GM21447 (cell line): ENCODE results near the gene RAB40B.

ENCODE experiments used
- ATAC-seq: cut with Tn5 transposase; IDR thresholded peaks from one replicate; pipeline ENCODE4 v1.9.1; 2021; ENCODE audit not compliant: unreplicated experiment

Gene RAB40B

DNA sequence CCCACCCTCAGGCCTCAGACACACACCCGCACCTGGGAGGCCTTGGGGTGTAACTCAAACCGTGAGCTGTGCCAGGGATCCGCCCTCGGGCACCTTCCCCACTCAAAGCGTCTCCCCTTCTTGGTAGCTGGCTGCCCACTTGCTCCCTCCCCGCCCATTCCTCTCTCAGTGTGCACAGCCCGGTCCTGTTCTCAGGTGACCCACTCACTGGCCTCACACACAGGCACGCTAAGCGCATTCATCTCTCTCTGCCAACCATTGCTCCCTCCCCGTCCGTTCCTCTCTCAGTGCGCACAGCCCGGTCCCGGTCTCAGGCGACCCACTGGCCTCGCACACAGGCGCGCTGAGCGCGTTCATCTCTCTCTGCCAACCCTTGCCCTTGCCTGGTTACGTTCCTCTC is 71.1 kb downstream of the RAB40B start:
- ATAC-seq = no peak

DNA sequence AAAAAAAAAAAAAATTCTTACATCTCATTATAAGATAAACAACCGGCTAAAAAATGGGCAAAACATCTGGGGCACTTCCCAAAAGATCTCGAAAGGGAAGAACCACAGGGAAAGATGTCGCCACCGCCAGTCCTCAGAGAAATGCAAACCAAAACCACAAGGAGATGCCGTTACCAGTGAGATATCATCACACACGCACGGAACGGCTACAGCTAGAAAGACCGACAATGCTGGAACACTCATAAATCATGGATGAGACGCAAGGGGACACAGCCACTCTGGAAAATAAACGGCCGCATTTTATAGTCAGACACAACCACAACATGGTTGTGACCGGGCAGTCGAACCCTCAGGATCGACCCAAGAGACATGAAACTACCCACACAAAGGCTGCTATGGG is 74.8 kb downstream of the RAB40B start:
- no peak for ATAC-seq

DNA sequence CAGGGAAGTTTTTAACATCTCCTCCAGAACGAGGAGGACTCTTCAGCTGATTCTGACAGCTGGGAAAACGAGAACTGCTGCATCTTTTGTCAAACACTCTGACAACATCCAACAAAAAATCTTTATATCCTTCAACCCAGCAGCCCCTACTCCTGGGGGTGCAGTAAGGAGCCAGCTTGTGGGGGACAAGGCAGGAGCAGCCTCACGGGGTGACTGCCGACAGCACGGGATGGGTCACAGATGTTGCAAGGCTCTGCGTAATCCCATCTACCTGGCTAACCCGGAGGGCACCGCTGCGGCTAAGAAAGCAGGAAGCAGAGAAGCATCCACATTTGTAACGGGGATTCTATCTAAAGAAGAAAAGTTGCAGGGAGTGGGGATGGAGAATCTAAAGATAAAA is 78.9 kb downstream of the RAB40B start:
- no peak for ATAC-seq

DNA sequence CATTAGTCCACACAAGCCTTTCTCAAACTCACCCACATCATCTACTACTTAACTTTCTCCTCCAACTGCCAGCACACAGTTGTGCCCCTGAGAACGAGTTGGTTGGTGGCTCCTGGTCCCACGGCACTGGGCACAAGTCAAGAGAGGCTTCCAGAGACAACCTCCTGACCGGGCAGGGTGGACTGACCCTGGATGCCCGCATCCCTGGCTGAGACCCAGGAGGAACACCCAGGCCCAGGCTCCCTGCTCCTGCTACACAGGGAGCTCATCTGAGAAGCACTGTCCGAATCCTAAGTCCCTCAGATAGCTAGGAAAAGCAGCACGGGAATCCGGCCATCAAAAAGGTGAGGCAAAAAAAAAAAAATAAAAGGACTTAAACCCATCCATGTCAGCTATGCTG is 79.3 kb downstream of the RAB40B start:
- ATAC-seq = no peak

DNA sequence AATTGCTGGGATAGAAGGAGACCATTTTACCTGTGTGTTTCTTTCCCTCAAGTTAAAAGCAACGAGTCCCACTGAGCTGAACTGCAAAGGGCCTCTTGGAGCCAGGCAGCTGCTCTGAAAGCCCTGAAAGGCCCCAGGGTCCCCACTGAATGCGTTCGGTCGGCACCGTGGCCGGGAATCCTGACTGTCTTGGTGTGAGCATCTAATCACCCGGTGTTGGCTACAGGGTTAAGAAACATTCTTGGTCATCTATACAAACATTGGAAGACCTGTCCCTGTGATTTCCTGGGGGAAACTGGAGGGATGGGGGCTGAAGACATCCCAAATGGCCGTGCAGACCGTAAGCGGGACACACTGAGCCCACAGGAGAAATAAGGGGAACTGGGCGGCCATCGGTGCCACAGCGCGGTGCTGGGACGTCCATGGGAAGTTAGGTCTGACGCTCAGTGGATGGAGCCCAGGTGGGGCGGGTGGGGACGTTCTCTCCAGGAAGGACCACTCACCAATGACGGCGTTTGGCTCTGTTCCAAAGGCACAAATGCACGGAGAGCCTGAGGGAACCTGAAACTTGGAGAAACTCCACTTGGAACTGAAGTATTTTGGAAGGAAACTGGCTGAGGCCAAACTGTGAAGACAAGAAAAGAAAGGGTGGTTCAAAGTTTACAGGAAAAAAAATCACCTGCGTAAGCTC is 82.3 kb downstream of the RAB40B start:
- no peak for ATAC-seq

DNA sequence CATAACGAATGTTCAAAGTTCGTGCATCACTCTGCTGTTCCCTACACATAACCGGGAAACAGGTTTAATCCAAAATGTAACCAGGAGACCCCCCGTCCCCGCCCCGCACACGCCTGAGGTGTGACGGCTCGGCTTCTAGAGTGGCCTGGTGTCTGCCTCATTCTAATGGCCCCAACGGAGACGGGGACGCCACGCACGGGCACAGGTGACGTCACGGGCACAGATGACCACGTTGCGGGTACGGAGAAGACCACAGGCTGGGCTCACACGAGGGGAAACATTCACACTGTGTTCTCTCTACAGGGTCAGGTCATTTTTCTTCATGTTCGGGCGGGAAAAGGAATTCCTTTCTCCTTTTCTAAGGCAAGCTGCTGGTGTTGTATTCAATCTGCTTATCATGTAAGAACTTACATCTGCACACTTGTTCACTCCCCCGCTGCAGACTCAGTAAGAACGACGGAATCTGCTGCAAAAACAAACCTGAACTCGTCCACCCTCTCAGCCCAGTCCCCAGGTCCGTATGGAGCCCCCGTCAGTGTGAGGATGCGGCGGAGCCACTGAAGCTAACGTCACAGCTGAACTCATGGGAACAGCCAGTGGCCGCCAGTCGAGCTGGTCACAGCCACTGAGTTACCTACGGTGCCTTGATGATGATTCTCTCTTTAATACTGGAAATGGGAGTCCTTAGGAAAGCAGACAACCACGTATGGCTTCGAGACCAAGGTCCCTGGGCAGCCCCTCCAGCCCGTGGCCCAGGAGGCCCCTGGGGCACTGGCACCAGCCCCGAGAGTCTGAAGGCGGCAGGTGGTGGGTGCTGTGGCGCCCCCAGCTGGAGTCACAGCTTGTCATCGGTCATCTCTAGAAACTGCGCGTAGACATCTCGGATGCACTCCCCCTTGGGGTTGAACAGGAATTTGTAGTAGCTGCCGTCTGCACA is 83.1 kb downstream of the RAB40B start:
- no peak for ATAC-seq

DNA sequence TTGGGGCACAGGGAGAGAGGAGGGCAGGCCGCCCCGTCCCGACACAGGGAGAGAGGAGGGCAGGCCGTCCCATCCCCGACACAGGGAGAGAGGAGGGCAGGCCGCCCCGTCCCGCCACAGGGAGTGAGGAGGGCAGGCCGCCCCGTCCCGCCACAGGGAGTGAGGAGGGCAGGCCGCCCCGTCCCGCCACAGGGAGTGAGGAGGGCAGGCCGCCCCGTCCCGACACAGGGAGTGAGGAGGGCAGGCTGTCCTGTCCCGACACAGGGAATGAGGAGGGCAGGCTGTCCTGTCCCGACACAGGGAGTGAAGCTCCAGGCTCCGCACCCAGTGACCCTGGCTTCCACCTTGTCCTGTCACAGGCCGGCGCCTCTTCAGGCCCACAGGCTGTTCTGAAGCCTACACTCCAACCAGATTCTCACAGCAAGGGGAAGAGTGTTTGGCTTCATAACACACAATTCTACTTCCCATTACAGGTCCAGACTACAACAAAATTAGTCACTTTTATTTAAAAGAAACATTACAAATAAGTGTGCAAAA is 84.3 kb downstream of the RAB40B start:
- no peak for ATAC-seq

DNA sequence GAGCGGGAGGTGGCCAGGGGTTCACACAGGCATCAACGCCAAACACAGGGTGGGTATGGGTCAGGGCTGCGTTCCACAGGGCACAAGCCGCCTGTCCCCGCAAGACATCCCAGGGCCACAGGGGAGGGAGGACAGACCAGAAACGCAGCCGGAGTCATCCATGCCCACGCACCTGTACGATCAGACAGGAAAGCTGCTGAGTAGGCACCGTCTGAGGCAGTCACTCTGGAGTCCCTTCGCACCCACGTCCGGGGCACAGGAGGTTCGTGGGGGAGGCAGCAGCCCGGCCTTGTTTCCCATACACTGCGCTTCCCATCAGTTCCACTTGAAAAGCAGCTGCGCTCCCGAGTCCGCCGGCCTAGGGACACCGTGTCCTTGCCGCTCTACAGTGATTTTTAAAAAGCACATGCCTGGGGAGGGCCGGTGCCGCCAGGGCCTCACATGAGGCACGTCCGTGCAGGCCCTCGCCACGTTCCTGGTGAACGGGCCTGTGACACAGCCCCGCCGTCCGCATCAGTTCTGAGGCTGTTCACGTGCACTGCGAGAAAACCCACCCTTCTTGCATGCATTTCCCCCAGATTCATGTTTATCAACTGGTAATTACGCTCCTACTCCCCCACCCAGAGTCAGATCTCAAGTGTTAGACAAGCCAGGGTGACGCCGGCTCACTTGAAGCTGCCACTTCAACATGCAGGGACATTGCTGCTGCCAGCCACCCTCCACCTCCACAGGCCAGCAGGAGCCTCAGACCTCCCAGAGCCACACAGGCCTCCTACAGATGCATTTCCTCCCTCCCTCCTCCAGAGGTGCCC is 85.0 kb downstream of the RAB40B start:
- ATAC-seq = no peak

DNA sequence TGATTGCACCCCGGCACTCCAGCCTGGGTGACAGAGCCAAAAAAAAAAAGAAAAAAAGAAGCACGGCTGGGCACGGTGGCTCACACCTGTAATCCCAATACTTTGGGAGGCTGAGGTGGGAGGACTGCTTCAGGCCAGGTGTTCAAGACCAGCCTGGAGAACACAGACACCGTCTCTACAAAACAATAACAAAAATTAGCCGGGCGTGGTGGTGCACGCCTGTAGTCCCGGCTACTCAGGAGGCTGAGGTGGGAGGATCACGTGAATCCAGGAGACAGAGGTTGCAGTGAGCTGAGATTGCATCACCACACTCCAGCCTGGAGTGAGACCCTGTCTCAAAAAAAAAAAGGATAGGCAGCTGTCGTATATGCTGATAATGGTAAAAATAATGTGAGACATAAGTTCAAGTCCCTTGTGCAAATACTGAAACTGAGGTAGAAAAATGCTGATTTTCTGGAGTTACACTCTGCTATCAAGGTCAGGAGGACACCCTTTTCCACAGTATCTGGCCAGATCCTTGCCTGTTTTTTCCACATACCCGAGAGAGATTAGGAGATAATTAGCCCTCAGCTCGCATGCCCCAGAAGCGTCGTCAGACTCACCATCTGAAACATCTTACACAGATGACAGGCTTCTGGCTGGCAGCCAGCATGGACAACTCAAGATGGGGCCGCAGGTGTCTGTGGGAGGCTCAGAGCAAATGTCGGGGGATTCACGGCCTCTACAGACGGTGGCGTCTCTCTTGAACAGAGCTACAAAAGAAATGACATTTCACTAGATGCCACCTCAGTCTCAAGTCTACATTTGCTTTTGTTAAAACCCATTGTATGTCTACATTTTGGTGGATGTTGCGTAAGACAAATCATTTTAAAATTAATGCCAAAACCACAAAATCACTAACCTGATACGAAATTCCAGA is 87.1 kb downstream of the RAB40B start:
- ATAC-seq = no peak

DNA sequence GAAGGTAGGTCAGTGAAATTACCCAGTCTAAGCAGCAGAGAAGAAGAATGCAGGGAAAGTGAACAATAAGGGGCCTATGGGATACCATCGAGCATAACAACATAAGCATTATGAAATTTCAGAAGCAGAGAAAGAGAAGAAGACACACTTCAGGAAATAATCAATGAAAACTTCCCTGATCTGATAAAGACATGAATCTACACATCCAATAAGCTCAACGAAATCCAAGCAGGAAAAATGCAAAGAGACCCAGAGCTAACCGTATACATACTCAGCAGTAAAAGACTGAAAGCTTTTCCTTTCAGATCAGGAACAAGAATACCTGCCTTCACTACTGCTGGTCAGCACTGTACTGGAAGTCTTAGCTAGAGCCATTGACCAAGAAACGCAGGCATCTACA is 88.8 kb downstream of the RAB40B start:
- ATAC-seq = no peak

DNA sequence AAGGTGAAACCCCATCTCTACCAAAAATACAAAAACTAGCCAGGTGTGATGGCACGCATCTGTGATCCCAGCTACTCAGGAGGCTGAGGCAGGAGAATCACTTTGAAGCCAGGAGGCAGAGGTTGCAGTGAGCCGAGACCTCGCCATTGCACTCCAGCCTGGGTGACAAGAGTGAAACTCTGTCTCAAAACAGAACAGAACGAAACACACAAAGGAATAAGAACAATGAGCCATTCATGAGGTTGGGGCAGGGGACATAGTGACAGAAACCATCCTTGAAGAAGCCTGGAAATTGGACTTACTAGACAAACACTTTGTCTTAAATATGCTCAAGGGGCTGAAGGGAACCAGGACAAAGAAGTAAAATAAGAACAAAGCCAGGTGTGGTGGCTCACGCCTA is 89.7 kb downstream of the RAB40B start:
- no peak for ATAC-seq

DNA sequence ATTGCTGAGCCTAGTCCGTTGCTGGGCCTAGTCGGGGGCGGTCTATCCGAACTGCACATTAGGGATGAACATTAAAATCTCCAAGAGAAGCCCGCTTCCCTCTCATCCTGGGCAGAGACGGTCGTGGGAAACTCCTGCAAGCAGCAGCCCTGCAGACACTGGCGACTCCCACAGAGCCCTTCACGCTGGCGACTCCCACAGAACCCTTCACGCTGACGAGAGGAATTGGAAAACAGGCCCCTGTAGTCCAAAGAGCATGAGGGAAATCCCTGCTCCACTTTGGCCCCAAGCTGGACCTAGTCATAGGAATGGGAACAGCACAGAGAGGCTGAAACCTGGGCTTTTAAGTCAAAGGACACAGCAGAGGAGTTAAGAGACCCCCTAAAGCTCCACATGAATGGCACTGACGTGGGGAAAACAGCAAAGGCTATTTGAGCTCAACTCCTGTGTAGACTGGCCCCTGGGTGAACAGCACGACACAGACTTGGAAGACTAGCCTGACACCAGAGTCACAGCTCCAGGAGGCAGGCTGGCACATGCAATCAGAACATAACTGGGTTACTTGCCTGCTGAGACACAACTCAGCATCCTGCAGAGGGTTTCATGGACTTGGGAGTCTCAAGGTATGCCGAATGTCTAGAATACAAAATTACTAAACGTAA is 92.4 kb downstream of the RAB40B start:
- ATAC-seq = no peak
